HG03432 (cell line): ENCODE results near the gene GAS2.
A peak's percentile ranks its signal among the peaks of the same experiment; 100 is the strongest.

Source experiments
- ATAC-seq: cut with Tn5 transposase; IDR thresholded peaks from one replicate; pipeline ENCODE4 v1.9.1; 2021; ENCODE audit warnings: mild to moderate bottlenecking, moderate library complexity; ENCODE audit not compliant: unreplicated experiment

GAS2 gene

DNA sequence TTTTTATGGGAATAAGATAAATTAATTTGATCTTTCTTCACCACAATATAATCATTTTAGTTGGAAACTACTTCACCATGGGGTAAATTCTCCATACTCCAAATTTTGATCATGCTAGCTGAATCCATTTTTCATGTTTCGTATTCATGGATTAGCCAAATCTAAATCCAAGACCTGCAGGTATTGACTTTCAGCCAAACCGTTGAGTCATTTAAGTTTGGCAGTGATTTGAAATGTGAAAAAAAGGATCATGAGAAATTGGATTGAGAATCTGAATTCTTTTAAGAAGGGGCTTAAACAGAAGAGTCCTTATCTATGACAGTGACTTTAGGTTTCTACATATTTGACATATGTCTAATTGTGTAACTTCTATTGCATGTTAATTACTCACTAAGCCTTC lies 5.3 kb downstream of the GAS2 start:
- ATAC-seq, result no peak

DNA sequence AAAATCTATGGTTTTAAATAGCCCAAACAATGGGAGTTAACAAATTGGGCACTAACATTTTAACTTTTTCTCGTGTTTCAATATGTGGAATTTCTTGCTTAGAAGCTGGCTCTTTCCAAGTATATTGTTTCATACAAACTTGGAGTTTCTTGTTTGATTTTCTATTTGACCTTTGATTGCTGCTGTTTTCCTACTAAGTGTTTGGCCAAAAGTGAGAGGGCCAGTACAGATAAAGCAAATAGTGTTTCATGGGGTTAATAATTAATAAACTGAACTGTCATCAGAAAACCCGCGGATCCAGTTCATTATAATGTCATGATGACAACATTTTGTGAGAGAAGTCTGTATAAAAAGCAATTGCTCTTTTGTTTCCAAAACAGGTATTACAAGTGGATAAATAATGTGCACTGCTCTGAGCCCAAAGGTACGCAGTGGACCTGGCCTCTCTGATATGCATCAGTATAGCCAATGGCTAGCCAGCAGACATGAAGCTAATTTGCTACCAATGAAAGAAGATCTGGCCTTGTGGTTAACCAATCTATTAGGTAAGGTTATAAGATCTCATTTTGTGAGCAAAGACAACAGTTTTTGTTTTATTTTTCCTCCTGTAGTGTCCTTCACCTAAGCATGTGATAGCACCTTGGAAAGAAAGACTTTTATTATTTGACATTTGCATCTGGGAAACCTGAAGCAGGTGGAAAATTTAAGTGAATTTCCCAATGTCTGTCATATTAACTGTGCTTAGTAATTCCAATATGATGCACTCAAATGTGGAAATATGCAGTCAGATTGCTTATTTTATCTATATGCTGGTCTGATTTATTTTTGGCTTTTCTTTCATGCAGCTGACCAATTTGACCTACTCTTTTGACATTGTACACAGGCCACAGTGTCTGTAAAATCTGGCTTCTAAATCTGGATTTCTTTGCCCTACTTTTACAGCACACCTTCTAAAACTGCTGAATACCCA lies 8.3 kb downstream of the GAS2 start:
- ATAC-seq, result peak; percentile 27

DNA sequence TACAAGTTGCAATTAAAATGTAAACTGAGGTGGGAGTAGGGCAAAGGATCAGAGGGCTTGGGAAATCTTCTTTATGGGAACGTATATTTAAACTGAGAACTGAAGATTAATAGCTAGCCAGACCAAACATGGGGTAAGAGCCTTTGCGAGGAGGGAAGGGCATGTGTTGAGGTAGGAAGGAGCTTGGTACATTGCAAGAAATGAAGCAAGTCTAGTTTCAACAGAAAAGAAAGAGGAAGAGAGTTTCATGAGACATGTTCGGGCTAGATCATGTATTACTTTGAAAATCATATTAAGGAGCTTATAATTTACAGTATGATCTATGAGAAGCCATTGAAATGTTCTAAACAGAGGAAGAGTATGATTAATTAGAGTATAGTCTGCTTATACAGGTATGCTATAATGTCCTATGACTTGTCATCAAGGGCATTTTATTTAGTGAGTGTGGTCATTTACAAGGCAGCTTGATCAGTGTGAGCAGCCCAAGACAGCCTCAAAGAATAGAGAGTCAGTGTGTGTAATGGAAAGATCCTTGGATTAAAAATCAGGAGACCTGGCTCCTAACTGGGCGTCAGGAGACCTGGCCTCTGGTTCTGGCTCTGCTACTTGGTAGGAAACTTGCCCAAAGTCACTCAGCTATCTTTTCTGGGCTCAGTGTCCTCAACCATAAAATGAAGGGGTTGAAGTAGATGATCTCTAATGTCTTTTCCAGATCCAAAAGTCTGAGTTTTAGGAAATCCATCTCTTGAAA lies 10.9 kb downstream of the GAS2 start:
- peak; percentile 49 for ATAC-seq

DNA sequence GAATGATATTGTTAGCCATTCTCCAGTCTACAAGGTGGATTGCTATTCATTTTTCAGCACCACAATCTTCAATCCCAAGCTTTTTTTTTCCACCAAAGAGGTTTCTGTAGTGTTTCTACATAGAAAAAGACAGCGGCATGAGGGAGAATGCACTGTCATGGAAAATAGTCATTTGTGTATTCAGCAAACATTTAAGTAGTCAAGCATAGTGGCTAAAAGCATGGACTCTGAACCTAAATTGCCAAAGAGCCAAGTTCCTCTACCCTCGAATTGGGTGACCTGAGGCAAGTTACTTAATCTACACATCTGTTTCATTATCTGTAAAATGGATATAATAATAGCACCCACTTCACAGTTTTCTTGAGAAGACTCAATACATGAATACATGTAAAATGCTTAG lies 14.2 kb downstream of the GAS2 start:
- ATAC-seq, result peak; percentile 34

DNA sequence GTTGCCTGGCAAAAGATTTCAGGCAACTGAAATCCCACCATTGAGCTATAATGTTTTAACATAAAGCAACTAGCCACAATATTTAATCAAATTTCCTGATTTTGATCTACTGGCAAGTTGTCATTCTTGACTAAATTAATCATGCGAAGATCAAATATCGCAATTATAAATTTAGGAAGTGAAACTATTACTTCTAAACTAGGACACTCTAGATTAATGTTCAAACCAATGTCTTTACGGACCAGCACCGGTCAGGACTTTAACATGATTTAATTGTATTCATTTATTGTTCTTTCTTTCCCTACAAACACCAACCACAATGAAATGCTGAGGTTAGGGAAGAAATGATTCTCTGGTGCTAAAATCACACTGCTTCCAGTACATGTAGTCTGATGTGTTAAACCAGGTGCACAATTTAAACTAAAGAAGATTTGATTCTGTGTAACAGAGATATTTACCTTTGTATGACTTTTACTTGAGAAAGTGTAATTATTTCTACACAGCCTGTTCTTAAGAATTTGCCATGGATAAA lies 14.9 kb downstream of the GAS2 start:
- ATAC-seq, result peak; percentile 57

DNA sequence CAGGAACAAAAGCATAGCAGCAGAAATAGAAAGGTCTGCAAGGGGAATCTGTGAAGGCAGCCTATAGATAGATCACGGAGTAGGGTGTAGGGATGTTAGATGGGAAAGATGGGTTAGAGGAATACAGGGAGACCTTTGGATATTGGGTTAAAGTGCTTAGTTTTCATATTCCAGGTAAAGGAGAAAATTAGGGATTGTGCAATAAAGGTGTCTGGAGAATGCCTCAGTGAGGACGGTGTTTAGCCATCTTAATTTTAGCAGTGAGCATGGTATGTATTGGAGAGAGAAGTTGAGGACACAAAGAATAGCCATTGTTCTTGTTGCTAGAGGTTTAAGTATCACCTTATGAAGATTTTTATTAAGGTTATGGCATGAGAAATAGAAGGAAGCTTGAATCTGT lies 17.7 kb downstream of the GAS2 start:
- ATAC-seq, result no peak

DNA sequence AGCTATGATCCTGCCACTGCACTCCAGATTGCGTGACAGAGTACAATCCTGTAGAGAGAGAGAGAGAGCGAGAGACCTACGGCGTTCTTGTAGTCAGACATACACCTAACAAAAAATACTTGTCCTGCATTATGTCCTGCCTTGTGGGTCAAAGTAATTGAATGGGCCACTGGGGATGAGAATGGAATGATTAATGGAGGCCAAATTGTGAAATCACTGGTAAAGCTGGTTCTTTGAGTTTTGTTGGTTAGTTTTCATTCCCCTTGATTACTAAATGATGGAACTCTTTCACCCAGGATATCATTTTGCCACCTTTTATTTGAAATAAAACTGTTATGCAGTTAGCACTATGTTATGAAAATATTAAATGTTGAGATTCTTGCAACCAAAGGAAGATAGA lies 18.7 kb downstream of the GAS2 start:
- no peak for ATAC-seq

DNA sequence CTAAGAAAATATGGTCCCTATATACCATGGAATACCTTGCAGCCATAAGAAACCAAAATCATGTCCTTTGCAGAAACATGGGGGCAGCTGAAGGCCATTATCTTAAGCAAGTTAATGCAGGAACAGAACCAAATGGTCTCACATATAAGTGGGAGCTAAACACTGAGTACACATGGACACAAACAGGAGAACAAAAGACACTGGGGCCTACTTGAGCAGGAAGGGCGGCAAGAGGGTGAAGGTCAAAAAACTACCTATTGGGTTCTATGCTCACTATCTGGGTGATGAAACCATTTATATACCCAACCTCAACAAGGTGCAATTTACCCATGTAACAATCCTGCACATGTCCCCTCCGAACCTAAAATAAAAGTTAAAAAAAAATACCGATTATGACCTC lies 22.5 kb downstream of the GAS2 start:
- ATAC-seq, result no peak

DNA sequence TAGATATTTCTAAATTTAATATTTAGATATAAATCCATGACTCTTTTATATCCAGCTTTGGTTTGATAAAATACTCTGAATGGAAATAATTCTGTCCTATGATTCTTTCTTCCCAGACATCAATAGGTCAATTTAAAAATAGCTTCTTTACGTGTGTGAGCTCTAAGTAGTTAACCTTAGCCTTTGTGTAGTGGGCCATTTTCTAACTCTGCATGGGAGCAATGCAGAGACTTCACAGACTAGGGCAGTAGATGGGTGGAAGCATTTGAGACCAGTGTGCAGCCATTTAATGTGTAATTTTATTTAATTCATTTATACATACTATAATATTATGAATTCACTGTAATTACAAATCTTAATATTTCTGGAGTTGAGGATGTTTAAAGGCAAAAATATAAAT lies 23.8 kb downstream of the GAS2 start:
- no peak for ATAC-seq

DNA sequence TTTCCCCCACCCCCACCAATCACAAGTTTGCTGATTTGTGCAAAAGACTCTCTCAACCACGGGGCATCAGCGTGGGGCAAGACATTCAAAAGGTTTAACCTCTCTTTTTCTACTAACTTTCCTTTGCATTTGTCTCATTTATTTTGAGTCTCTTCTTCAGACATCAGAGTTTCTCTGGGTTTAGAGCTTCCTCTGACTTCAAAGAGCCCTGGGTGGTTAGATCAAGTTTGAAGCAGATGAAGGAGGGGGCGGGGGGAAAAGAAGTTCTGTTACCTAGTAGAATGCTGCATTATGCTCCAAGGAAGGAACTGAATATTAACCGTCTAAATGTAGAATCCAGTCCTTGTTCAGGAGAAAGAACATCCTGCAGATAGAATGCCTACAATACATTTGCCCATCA lies 24.5 kb downstream of the GAS2 start:
- no peak for ATAC-seq

DNA sequence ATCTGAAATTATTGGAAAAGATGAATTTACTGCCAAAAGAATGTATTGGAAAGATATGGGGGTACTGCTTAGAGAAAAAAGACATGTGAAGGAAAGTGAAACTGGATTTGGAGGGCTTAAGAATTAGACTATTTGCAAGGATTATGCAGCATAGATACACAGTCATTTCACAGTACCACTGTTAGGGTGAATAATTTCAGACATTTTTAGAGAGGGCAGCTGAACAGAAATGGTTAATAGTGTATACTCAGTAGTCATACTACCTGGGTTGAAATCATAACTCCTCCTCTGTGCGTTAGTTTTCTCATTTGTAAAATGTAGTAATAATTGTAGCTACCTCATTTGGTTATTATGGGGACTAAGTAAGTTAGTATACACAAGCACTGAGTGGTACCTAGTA lies 33.0 kb downstream of the GAS2 start:
- peak; percentile 84 for ATAC-seq

DNA sequence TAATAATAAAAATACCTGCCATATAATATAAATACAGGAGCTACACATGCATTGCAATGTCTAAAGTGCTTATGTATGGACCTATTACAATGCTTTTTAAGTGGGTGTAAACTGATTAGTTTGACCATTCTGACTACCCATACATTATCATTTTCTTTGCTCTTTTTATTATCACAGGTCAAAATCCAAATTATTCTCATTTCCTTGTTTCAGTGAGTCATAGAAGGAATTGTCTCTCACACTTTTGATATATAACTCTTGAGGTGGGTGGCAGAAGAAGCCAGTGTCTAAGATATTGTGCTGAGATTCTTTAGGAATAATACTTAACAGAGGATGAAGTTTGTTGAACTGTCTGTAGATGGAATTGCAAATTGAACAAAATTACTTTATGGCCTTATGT lies 35.6 kb downstream of the GAS2 start:
- no peak for ATAC-seq

DNA sequence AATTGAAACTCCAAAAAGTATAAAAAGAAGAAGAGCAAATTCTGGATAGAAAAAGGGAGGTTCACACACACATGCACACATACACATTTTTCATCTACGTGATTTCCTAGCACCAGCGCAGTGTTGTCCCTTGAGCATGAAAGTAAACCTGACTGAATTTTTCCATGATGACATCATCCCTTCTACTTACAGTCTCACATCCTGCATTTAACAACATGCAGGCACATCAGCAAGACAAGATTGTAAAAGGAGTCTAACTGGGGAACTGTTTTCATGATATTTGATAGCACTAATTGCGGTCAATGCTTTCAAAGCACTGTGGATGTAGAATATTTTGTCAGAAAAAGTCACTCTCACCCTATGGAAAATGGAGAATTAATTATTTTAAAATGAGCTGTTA lies 36.6 kb downstream of the GAS2 start:
- no peak for ATAC-seq

DNA sequence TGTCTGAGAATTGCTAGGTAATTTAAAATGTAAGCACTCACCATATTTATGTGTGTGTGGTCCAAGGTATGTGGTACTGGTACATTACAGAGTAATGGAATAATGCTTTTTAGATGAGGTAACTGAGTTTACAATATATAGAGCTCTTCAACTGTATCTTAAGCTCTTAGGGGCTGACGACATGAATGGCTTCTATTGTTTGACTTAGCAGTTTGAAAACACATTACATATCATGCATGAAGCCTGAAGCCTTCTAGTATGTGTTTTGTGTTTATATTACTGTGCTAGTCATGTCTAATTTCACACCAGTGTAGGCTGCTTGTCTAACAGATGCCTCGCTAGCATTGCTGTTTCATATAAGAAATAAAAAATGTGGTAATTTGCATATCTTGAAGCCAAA lies 37.2 kb downstream of the GAS2 start:
- no peak for ATAC-seq

DNA sequence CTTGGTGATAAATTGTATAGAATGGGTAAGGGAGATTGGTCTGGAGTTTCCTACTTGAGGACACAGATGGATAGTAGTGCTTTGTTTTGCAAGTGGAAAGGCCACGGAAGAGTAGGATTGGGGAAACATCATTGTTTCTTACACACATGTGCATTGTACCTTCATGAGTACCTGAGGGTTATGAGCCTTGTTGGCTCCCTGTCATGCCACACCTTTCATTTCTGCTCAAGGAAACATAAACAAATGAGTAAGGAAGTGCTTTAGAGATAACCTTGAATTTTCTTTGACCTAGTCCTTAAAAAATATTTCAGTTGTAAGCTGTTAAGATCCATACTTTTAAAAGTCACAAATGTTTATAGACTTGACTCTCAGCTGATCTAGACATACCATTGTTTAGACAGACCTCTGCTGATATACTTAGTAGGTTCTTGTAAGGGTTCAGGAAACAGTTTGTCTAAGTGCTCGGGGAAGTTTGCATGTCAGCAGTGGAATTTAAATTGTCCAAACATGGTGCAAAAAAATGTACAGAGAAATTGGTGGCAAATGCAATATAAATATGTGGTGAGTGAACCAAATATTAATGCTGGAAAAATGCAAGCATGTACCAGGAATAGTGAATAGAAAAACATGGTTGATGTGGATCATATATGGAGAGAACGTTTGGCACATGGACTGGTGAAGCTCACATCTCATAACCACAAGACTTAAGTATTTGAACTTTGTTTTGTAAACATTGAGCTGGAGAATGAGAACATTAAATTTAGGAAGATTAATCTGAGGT lies 40.9 kb downstream of the GAS2 start:
- no peak for ATAC-seq

DNA sequence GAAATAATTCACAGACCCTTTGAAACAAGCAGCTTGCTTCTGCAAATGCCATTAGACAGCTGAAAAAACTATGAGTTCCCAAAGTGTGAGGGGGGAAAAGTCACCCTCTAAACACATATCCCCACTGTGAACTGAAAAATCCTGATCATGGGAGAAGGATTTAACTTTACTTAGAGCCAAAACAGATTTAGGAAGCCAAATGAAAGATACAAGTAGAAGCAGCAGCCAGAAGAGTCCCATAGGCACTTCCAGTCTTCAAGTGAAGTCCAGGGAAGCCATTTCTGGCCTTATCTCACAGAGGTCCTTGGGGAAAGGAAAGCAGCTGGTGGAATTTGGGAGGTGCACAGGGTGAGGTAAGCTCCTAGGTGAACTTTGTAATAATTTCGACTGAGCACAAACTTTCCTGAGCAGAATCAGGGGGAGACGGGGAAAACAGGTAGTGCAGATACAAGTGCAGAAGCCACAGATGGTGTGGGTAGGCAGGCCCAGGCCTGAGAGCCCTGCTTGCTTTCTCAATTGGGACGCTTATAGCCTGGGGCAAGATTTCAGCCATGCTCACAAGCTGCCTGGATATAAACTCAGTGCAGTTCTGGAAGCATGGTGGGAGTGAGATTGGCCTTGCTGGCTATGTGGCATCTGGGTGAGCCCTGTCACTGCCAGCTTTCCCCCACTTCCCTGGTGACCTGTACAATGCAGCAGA lies 44.8 kb downstream of the GAS2 start:
- ATAC-seq, result no peak

DNA sequence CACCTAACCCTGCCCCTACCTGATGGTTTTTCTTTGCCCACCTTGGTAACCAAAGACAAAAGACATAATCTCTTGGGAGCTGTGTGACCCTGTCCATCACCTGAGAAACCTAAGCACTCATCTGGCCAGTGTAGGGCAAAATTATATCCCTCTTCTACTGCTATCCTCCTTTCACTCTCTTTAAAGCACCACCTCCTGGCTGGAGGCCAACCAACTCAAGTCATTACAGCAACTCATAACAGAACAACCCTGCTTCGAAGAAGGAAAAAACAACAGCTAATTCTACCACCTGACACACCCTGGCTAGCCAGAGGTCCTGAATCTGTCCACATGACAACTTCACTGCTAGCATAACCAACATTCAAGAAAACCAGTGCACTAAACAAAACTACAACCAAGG lies 45.5 kb downstream of the GAS2 start:
- ATAC-seq, result no peak

DNA sequence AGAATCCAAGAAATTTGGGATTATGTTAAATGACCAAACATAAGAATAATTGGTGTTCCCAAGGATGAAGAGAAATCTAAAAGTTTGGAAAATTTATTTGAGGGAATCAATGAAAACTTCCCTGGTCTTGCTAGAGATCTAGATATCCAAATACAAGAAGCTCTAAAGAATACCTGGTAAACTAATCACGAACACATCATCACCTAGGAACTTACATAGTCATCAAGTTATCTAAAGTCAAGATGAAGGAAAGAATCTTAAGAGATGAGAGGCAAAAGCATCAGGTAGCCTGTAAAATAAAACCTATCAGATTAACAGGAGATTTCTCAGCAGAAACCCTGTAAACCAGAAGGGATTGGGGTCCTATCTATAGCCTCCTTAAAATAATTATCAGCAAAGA lies 46.9 kb downstream of the GAS2 start:
- ATAC-seq, result no peak

DNA sequence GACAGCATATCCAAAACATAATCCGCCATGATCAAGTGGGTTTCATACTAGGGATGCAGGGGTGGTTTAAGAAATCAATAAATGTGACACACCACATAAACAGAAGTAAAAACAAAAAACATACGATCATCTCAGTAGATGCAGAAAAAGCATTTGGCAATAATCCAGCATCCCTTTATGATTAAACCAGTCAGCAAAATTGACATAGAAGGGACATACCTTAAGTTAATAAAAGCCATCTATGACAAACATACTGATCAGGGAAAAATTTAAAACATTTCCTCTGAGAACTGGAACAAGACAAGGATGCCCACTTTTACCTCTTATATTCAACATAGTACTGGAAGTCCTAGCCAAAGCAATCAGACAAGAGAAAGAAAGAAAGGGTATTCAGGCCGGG lies 49.6 kb downstream of the GAS2 start:
- ATAC-seq, result no peak

DNA sequence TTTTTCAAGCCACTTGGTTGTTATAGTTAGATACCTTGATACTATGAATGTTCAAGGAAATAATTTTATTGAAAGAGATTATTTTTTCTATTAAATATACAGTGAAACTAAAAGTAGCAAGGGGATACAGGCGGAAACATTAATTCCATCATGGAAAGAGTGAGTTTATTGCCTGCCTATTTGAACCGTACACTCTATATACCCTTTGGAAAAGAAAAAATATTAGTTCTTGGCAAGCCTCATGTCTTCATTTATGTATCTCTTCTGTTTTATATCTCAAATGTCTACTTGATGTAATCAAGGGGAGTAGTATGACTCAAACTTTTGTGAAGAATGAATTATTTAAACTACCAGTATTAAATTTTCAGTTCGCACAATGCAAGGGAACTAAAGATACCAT lies 54.0 kb downstream of the GAS2 start:
- ATAC-seq, result no peak

DNA sequence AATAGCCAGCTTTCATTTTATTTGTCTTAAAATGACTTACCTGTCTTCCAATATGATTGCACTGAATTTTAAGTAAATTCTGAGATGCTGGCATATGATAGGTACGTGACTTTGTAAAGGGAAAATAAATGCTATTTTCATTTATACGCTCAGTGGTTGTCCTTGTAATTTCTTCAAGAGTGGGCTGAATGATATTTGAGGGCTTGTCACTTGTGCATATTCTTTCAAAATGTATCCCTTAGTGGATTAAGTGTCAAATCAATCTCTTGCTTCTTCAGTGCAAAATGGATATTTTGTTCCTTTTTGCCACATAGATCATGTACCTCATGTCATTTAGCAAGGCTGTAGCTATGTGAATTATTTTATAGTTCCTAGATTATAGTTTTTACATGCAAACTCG lies 56.9 kb downstream of the GAS2 start:
- ATAC-seq, result no peak
